ENCODE data around the gene UBA5.

The UBA5 gene

GRCh38 chr3:132662212-132662611 is 2.1 kb downstream of the UBA5 start:
- H3K4me3 ChIP-seq (ENCODE audit: low read depth, low read length) = peak overlapping the region; percentile 90
- no peak for TF ChIP-seq MAX (IDR thresholded peaks at IDR 0.05; ENCODE audit: low read depth, low read length)
- no peak for TF ChIP-seq MYC (IDR thresholded peaks at IDR 0.05; ENCODE audit: low read depth, low read length)
- TF ChIP-seq CTCF (IDR thresholded peaks at IDR 0.05; ENCODE audit: low read depth, low read length) = no peak
- no peak for TF ChIP-seq POLR2A (IDR thresholded peaks at IDR 0.05; ENCODE audit: extremely low read depth, insufficient read length)
- DNase-seq (ENCODE audit: low read depth) = no peak

DNA sequence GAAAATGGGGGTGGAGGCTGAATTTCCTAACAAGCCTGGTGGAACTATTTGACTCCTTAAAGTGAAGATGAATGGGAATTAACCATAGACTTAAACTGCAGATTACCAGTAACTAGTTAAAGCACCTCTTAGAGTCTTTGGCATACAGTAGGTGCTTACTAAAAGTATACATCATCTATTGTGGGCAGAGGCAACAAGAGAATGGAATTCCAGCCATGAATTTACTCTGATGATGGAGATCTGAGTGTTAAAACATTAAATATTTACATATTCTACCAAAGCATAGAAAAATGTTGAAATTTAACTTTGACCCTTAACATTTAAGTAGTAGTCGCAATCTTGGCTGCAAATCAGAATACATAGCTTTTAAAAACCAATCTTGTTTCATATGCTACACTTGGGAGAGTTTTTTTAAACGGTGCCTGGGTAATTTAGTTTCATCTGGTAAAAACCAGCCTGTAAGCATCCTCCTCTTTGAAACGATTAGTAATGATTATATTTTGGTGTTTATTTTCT is 5.2 kb downstream of the UBA5 start:
- DNase-seq (ENCODE audit: low read depth) = no peak
- H3K4me3 ChIP-seq (ENCODE audit: low read depth, low read length) = no peak overlapping the region
- TF ChIP-seq POLR2A (IDR thresholded peaks at IDR 0.05; ENCODE audit: extremely low read depth, insufficient read length) = no peak
- TF ChIP-seq MYC (IDR thresholded peaks at IDR 0.05; ENCODE audit: low read depth, low read length) = no peak
- no peak for TF ChIP-seq MAX (IDR thresholded peaks at IDR 0.05; ENCODE audit: low read depth, low read length)
- TF ChIP-seq CTCF (IDR thresholded peaks at IDR 0.05; ENCODE audit: low read depth, low read length) = no peak

DNA sequence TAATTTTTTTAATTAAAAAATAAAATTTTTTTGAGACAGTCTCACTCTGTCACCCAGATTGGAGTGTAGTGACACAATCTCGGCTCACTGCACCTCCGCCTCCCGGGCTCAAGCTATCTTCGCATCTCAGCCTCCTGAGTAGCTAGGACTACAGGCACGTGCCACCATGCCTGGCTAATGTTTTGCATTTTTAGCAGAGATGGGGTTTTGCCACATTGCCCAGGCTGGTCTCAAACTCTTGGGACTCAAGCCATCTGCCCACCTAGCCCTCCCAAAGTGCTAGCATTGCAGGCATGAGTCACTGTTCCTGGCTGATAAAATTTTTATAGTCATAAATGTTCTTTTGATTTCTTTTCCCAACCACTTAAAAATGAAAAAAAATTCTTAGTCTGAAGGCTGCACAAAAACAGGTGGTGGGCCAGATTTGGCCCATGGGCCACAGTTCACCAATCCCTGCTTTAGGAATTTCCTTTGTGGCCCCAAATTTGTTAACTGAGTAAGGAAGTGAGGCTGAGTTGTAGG is 9.2 kb downstream of the UBA5 start:
- no peak overlapping the region for H3K4me3 ChIP-seq (ENCODE audit: low read depth, low read length)
- TF ChIP-seq CTCF (IDR thresholded peaks at IDR 0.05; ENCODE audit: low read depth, low read length) (no peak), MYC (IDR thresholded peaks at IDR 0.05; ENCODE audit: low read depth, low read length) (no peak), POLR2A (IDR thresholded peaks at IDR 0.05; ENCODE audit: extremely low read depth, insufficient read length) (no peak), MAX (IDR thresholded peaks at IDR 0.05; ENCODE audit: low read depth, low read length) (no peak)
- DNase-seq (ENCODE audit: low read depth) = no peak

GRCh38 chr3:132675408-132675807 is 15.3 kb downstream of the UBA5 start:
- no peak for DNase-seq (ENCODE audit: low read depth)
- no peak overlapping the region for H3K4me3 ChIP-seq (ENCODE audit: low read depth, low read length)
- TF ChIP-seq CTCF (IDR thresholded peaks at IDR 0.05; ENCODE audit: low read depth, low read length) (no peak), POLR2A (IDR thresholded peaks at IDR 0.05; ENCODE audit: extremely low read depth, insufficient read length) (no peak), MYC (IDR thresholded peaks at IDR 0.05; ENCODE audit: low read depth, low read length) (no peak), MAX (IDR thresholded peaks at IDR 0.05; ENCODE audit: low read depth, low read length) (no peak)

- H3K4me3 ChIP-seq (ENCODE audit: low read depth, low read length) = no peak overlapping the region
- TF ChIP-seq CTCF (IDR thresholded peaks at IDR 0.05; ENCODE audit: low read depth, low read length) (no peak), MYC (IDR thresholded peaks at IDR 0.05; ENCODE audit: low read depth, low read length) (no peak), POLR2A (IDR thresholded peaks at IDR 0.05; ENCODE audit: extremely low read depth, insufficient read length) (no peak)
- DNase-seq (ENCODE audit: low read depth) = no peak
These were observed 19.8 kb downstream of the UBA5 start for GRCh38 chr3:132679911-132680310.

DNA sequence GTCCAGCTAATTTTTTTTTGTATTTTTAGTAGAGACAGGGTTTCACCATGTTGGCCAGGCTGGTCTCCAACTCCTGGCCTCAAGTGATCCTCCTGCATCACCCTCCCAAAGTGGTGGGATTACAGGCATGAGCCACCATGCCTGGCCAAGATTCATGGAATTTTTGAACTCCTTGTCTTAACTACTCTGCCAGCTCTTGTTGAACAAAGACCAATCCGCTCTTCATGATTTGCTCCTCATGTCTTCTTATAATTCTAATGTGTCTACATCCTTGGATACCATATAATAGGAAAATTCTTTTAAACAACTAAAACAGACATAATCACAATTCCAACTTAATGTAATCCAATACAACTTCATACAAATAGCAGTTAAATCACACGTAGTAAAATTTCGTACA is 21.3 kb downstream of the UBA5 start:
- TF ChIP-seq MYC (IDR thresholded peaks at IDR 0.05; ENCODE audit: low read depth, low read length) (no peak), CTCF (IDR thresholded peaks at IDR 0.05; ENCODE audit: low read depth, low read length) (no peak), POLR2A (IDR thresholded peaks at IDR 0.05; ENCODE audit: extremely low read depth, insufficient read length) (no peak), MAX (IDR thresholded peaks at IDR 0.05; ENCODE audit: low read depth, low read length) (no peak)
- DNase-seq (ENCODE audit: low read depth) = no peak
- no peak overlapping the region for H3K4me3 ChIP-seq (ENCODE audit: low read depth, low read length)
